ENCODE results near the gene TTLL9.

The TTLL9 gene

DNA sequence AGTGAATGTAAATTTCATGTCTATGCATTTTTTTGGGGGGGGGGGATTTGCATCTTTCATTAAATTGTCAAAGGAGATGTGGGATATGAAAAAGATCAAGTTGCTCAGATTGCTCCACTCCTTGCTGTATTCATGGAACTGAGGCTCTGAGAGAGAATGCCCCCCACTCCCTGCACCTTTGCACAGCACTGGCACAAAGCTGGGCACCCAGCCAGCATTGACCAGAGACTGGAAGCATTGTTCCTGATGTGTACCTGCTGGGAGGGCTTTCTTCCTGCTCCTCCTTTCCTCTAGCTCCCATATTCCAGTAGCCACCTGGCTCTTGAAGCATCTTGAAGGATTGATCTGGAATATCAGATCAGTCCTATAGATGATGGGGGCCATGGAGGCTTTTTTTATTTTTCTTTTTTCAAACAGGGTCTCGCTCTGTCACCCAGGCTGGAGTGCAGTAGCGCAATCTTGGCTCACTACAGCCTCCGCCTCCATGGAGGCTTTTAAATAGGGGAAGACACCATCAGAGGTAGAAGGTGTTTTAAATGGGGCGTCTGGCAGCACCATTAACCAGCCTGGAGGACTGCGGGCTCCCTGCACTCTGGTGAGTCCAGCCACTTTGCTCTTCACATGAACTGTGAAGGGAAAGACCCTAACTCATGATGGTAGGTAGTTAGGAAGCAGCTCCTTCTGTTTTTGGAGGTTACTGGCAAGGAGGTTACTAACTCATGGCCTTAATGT, 11.0 kb upstream of the TTLL9 start:
- DNase-seq: no peak

DNA sequence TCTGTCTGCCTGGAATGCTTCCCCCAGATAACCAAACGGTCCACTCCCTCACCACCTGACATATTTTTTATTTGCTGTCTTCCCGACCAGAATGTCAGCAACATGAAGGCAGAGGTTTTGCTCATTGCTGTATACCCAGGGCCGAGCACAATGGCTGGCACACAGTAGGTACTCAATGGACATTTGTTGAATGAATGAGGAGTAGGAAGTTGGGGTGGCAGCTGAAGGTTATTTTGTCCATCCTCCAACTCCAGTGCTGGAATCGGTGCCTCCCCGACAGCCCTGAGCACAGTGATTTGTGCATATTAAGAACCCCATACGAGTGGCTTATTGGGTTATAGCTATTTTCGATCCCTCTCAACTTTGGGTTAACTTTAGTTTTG, 10.4 kb upstream of the TTLL9 start:
- DNase-seq: no peak

DNA sequence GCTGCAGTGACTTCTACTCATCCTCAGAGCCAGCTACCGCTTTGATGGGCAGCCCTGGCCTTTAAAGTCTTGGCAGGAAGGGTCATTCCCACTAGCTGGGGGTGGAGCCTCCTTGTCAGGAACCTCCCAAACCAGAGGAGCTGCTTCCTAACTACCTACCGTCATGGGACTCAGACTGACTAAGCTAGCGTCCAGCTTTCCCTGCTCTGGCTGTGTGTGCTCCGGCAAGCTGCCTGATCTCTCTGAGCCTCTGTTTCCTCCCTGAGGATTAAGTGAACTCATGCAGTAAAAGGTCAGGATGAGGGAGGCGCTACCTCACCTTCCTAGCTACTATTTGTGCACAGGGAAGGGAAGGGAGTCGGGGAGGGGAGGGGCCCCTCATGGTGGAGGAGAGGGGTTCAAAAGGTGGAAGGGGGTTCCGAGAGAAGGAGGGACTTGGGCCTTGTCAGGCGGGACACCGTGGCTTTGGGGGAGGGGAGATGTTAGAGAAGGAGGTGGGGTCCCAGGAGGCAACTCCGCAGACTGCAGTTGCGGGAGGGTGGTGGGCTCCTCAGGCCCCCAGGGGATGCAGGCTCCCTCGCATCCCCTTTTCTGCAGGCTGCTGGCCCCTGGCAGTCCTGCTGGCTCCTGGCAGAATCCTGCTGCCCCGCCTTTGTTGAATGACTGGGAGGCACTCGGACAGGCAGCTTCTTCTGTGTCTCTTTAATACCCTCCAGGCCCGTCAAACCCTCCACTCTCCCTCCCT, 9.9 kb upstream of the TTLL9 start:
- no peak for DNase-seq

- no peak for DNase-seq
These were observed 9.4 kb upstream of the TTLL9 start for GRCh38 chr20:31861135-31861384.

DNA sequence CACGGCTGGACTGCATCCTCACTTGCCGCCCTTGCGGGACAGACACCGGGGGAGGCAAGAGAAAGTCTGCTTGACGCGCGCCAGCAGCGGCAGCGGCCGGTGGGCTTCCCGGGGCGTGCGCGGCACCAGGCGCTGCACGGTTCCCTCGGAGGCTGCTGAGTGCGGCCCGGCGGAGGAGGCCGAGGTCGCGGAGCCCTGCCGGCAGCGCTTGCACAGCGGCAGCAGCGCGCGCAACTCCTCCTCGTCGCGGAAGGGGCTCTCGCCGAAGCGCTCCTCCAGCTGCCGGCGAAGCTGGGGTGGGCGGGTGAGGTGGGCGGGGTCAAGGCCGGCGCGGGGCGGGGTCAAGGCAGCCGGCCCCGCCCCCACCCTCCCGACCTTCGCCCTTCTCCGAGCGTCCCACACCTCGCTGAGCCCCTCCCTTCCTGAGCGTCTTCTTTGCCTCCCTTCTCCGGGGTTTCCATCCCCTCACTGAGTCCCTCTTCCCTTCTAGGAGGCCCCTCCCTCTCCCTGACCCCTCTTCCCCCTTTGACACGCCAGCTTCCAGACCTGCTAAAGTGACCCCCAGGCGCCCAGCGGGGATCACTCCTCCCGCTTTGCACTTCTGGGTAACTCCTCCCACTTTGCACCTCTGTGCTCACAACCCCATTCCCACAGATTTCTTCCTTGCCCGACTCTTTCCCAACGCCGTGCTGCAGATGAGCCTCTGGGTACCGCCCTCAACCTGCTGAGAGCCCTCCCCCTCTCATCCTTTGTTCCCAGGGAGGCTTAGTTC, 8.9 kb upstream of the TTLL9 start:
- DNase-seq: peak; percentile 84

DNA sequence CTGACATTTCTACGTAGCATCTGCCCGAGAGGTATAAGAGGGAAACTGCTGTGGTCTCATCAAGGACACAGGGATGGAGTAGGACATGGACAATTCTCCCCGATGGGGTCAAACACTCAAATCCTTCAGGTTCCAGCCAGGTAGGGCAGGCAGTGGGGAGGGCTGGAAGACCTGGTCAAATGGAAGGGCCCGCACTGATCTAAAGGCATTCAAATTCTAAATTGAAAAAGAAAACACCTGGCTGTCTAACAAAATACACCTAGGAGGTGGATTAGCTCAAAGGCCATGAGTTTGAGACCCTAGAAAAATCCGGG, 8.3 kb upstream of the TTLL9 start:
- DNase-seq: no peak

GRCh38 chr20:31862506-31862905, 7.9 kb upstream of the TTLL9 start:
- no peak for DNase-seq

DNA sequence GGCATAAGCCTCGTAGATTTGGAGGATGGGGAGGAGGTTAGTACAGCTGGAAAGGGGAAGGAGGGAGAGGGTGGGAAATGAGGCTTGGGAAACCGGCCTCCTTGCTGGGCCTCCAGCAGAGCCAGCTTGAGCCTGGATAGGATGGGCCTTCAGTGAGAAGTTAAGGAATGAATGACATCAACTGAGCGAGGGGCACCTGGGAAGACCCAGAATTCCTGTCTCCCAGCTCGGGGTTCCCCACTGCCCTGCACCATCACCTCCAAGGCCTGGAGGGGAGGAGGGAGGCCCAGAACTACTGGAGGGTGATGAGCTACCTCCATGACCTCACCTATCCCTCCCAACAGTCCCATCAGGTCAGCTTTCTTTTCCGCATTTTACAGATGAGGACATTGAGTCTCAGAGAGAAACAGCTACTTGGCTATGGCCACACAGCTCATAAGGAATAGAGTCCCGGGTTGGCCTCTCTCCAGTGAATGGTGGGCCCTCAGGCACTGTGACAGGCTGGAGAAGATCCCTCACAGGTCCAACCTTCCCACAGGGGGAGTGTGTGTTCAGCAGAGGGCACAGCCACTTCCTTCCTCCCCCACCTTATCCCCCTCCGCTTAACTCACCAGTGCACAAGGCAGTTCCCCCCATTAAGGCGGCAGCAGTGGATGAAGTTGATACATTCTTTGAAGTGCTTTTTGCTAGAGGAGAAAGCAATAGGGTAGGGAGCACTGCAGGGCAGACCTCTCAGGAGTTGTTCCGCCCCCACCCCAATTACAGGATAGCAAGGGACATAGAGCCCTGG, 6.9 kb upstream of the TTLL9 start:
- no peak for DNase-seq

DNA sequence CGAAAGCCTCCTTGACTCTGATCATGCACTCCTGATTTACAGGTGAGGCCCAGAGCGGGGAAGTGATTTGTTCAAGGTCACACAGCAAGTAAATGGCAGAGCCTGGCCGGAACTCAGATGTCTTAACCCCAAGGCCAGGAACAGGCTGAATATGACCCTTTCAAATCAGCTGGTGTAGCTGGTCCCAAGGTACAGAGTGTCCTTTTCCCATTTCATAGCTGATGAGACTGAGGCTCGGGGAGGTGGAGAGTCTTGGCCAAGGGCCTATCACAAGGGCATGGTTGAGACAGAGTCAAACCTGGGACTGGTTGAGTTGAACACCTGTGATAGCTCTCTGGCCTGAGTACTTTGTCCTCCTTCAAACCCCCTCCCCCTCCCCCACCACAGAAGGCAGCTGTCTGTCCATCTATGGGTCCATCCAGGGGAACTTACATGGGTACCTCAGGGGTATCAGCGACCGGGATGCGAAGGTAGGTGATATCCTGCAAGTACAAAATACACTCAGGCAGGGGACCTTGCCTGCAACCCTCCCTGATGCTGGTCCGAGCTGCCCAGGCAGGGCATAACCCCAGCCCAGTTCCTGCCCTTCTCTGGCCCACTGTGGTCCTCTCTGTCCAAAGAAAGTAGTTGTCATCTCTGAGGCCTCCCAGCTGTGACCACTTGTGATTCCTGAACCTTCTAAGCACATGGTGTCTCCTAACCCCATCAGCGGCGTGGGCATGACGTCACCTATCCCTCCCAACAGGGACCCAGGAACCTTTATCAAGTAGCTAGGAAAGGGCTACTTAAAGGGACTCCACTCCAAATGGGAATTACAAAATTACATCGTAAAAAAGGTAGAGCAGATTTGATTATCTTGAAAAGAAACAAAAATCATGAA, 5.7 kb upstream of the TTLL9 start:
- no peak for DNase-seq

- DNase-seq: no peak
These were observed 4.2 kb upstream of the TTLL9 start for GRCh38 chr20:31866221-31866620.

DNA sequence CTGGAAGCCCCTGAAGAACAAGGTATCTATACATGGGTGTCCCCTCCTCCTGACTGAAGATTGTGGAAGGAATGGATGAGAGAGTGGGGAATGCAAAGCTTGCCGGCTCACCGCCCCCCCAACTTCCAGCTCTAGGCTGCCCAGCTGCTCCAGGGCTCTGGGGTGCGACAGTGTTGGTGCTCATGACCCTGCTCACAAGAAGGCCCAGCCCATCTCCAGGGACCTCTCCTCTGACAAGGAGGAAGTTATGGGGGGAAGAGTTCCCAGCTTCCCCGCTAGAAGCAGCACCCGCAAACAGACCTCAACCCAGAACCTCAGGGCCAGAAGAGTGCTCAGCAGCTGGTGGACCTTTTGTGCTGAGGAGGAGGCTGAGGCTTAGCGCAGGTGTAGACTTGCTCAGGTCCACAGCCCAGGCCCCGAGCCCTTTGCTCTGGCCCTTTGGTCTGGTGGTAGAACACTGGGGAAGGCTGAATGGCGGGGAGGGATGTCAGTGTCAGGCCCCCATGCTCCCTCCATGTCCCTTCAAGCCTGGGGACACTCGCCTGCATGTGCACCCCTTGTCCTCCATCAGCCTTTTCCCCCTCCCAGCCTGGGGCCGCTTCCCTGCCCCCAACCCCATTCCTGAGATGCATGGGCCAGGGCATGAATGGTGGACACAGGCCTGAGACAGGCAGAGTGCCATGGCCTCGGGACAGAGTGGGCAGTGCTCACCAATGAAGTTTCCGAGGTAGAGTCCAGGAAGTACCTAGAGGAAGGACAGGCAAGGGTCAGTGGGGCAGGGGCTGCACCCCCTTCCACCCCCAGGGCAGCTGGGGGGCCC, 1.4 kb upstream of the TTLL9 start:
- DNase-seq: peak; percentile 52

DNA sequence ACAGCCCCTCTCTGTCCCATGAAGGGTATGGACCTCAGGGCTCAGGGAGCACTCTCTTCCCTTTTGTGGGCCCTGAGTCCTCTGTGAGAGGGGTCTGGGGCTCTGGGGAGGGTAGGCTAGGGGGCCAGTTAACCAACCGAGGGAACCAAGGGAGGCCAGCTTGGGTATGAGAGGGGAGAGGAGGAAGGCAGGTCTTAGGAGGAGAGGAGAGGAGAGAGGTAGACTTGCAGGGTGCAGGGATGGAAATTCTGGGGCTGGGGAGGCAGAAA, 827 bp upstream of the TTLL9 start:
- DNase-seq: no peak

GRCh38 chr20:31870726-31871617, 538 bp downstream of the TTLL9 start:
- DNase-seq: no peak

DNA sequence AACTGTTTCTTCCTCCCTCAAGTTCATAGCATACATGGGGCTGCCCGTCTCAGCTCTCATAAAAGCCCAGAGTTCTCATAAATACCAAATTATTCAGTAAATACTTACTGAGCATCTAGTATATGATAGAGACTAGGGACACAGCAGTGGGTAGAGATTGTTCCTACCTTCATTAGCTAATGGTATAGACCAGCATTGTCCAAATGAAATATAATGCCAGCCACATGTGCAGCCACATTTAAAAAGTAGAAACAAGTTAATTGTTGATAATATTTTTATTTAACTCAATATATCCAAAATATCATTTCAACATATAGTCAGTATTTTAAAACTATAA, 1.2 kb downstream of the TTLL9 start:
- DNase-seq: no peak

GRCh38 chr20:31872406-31872805, 2.0 kb downstream of the TTLL9 start:
- no peak for DNase-seq

GRCh38 chr20:31875671-31876070, 5.2 kb downstream of the TTLL9 start:
- no peak for DNase-seq

DNA sequence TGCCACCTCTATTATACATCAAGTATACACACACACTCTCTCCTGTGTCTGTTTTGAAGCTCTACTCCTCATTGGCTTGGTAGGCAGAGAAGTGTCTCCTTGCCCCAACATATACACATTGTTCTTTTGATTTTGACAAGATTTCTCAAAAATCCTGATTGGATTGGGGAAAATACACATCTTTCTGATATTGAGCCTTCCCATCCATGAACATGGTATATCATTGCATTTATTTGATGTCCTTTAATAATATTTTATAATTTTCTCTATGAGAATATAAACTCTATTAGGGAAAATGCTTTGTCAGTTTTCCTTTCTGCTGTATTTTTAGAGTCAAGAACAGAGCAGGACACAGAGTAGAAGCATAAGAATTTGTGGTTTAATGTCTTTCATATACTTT, 7.2 kb downstream of the TTLL9 start:
- DNase-seq: no peak

DNA sequence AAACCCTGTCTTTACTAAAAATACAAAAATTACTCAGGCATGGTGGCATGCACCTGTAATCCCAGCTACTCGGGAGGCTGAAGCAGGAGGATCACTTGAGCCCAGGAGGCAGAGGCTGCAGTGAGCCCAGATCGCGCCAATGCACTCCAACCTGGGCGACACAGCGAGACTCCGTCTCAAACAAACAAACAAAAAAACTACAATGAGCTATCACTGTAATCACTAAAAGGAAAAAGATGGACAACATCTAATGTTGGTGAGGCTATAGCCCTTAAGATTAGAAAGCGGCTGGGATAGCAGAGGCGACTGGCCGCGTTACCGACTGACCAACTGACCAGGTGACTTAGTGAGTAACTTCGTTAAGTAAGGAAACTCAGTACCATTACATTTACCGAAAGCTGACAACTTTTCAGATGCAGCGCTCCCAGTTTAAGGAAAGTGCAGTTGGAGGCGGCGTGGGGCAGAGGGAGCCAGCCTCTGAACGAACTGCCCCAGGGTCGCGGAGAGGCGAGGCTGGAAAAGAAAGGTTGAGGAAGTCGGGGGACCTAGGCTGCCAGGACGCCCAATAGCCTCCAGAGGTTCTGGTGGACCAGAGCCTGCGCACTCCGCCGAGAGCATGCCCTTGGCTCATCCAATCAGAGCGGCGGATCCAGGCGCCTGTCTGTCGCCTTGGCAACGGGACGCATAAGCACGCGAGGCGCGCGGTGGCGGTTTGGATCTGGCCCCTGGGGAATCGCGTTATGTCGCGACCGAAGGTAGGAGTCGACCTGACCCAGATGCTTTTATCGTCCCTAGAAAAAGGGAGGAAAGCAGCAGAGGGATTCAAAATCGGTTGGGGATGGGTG, 8.9 kb downstream of the TTLL9 start:
- DNase-seq: peak; percentile 92

DNA sequence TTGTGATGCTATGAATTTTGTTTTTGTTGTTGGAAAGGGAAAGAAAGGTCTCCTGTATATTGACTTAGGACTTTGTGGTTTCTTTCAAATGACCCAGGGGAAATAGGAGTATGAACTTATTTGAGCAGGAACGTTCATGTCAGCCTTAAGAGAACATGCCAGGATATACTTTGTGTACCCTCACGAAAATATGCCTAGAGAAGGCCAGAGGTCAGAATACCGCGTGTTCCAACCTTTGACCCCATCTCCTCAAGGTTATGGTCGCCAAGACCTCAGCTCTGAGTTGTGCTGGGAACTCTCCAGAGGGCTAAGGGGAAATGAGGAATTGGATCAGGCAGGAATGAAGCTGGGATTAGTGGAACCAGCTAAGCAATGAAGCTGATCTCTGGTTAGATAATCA, 11.5 kb downstream of the TTLL9 start:
- DNase-seq: no peak

GRCh38 chr20:31883829-31884228, 13.4 kb downstream of the TTLL9 start:
- no peak for DNase-seq
